ENCODE results near the gene ALG9.

Gene ALG9

DNA sequence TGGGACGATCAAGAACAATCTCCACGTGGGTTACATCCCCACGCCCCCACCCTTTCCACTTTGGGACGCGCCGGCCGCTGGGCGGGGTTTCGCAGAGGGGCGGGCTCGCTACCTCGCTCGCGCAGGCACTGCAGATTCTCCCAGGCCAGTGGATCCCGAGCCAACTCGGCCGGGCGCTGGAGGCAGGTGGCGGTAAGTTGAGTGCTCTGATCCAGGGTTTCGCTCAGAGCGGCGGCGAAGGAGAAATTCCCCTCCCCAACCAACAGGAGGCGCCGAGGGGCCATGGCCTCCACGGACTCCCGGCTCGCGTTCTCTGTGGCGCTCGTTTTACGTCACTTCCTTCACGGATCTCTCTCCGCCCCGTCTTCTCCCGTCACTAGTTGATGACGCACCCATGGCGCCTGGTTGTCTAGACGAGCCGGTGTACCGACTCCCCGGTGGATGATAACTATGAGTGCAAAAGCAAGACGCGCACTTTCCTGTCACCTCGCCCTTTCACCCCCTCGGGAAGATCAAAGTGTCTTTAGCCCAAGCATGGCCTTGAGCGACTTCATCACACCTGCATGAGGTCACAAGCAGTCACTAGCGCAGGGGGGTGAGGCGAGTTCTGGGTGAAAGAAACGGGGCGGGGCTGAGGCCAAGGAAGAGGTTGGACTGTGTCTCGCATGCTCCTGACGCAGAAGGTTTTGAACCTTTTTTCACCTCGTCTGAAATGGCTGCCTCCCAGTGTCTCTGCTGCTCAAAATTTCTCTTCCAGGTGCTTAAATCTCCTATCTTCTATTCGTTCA lies 7.7 kb upstream of the ALG9 start, which contains the start of the genes CFAP68 and FDXACB1:
Gene CFAP68 (plus strand): TSS at position 693 of the 788 bp plus-strand sequence. CDS start 20 bp downstream, at position 713.
Gene FDXACB1 (minus strand): TSS at position 317 of the 788 bp plus-strand sequence. CDS start 33 bp downstream, at position 284.
- DNase-seq: peak; percentile 96

DNA sequence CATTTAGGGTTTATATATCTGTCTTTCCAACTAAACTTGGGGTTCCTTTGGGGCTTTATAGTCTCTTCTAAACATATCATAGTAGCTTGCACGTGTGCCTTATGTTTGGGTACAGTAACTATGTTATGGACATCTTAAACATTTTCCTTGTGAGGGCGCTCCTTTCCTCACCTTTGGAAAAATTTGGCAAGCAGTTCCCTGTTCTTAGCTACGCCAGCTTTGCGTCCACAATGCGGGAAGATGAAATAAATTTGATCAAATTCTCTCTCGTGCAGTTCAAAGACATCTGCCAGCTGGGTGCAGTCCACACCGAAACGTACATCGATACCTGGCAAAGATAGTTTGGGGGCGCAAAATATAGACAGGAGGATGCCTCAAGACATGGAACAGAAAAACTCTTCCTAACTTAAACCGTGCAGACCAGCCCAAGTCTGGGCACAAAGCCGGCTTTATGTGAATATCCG lies 7.0 kb upstream of the ALG9 start:
- DNase-seq: no peak

DNA sequence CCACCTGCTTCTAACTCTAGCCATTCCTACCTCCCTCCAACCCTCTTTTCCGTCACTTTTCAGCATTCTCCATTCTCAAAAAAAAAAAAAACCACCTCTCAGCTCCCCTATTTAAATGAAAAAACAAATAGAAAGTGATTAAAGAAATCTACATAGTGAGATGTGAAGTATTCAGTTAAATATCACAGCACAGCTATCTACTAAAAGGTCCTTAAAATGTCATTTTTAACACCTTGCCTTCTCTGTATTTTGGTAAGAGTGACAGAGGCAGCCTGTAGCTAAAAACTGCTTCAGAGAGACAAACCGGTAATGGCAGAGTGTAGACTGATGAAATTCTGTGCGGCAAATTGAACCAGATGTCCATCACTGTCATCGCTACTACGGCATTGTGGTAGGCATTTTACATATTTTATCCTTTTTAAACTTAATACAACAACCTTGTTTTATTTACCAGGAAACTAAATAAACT lies 346 bp upstream of the ALG9 start:
- DNase-seq: no peak

GRCh38 chr11:111870522-111870885 lies 877 bp downstream of the ALG9 start:
- no peak for DNase-seq

DNA sequence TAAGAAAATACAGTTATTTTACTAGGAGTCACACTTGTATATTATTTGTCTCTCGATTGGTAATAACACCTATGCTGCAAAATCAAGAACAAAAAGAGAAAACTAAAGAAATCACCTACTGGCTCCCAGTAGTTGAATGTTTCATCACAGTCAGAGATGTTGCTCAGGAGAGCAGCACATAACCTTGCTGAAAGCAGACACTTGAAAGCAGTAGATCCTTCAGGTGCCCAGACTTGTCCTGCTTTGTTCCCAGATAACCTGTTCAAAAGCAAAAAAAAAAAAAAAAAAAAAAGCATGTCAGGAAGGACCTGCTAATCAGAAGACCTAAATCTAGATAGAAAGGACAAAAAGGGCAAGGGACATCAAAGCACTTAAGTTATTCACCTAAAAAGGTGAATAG lies 1.3 kb downstream of the ALG9 start:
- no peak for DNase-seq

GRCh38 chr11:111860257-111860656 lies 11.1 kb downstream of the ALG9 start:
- DNase-seq: no peak

DNA sequence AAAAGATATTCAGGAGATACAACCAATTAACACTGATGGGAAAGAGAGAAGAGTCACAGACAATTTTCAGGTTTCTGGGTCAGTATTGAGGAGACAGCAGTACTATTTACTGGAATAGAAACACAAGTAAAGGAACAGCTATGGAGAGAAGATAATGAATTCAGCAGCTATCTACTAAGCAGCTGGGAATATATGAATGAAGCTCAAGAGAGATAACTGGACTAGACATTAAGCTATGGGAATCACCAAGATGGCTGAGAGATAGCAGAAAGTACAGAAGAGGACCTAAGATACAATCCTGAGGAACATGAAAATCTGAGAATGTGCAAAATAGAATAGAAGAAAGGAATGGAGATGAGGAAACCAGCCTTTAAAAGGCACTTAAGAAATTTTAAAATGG lies 15.9 kb downstream of the ALG9 start:
- DNase-seq: no peak

- DNase-seq: no peak
These were observed 19.3 kb downstream of the ALG9 start for GRCh38 chr11:111852103-111852502.

- DNase-seq: no peak
These were observed 19.7 kb downstream of the ALG9 start for GRCh38 chr11:111851636-111852035.

DNA sequence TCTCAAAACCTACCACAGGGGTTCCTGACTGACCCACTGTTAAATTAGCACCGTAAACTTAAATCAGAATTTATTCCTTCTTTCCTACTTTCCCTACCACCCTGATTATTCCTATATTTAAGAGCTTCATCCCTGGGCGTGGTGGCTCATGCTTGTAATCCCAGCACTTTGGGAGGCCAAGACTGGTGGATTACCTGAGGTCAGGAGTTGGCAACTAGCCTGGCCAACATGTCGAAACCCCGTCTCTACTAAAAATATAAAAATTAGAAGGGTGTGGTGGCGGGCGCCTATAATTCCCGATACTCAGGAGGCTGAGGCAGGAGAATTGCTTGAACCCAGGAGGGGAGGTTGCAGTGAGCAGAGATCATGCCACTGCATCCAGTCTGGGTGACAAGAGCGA lies 20.3 kb downstream of the ALG9 start:
- no peak for DNase-seq

DNA sequence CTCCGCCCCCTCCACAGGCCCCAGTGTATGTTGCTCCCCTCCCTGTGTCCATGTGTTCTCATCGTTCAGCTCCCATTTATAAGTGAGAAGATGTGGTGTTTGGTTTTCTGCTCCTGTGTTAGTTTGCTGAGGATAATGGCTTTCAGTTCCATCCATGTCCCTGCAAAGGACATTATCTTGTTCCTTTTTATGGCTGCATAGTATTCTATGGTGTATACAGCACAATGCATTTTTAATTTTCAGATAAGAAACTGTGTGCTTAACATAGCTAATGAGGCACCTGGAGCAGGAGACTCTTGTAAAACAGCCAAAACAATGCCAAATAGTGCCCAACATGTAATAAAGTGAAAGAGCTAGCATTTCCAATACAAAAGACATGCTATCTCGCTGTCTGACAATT lies 21.8 kb downstream of the ALG9 start:
- DNase-seq: no peak

GRCh38 chr11:111846636-111847035 lies 24.7 kb downstream of the ALG9 start:
- DNase-seq: no peak

GRCh38 chr11:111846063-111846462 lies 25.3 kb downstream of the ALG9 start:
- DNase-seq: no peak

DNA sequence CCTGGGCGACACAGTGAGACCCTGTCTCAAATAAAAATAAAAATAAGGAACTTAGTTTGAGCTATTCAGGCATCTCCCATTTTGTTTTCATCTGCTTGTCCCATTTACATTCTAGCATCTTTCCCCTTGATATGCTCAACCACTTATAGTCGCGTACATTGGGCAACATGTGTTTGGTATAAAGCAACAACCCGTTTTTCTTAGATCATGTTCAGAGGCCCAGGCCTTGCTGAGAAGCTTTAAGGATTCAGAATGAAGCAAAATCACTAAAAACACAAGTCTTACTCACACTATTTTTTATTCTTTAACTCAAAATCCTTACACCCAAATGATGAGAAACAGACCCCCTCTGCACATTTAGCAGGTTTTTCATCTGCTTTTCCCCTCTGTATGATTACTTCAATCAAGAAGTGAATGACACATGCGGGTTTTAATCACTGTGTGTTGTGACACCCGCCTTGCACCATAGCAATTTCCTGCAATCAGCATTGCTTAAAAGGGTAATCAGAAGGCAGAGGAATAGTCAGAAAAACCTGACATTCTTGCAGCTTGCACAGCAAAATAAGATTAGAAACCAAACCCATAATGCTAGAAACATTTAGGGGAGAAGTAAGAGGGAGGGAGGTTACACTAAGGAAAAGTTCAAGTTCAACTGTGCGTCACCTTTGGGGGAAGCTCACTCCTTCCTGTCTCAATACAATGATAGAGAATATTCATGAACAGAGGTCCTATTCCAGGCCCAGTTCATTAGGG lies 25.9 kb downstream of the ALG9 start:
- no peak for DNase-seq

GRCh38 chr11:111843661-111844060 lies 27.7 kb downstream of the ALG9 start:
- no peak for DNase-seq

- peak; percentile 92 for DNase-seq
These were observed 29.9 kb downstream of the ALG9 start for GRCh38 chr11:111841370-111842053.

GRCh38 chr11:111840143-111840542 lies 31.2 kb downstream of the ALG9 start:
- no peak for DNase-seq

- no peak for DNase-seq
These were observed 33.3 kb downstream of the ALG9 start for GRCh38 chr11:111838054-111838453.

GRCh38 chr11:111837366-111837891 lies 34.0 kb downstream of the ALG9 start:
- DNase-seq: no peak

DNA sequence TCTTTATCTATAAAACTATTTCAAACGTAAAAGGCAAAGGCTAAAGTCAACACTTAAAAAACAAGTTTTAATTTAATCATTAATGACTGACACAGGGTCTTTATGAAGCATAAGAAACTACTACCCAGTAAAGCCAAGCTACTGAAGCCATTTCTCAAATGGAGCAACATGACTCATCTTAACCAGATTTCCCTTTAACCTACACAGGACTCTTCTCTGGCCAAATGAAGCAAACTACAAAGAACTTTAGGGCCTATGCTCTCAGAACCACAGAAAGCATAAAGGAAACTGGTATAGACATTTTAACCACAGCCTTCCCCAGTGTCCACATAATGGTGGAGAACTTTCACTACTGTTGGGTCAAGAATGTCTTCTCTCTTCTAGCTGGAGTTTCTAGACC lies 34.7 kb downstream of the ALG9 start:
- DNase-seq: no peak

GRCh38 chr11:111836162-111836561 lies 35.2 kb downstream of the ALG9 start:
- DNase-seq: no peak

DNA sequence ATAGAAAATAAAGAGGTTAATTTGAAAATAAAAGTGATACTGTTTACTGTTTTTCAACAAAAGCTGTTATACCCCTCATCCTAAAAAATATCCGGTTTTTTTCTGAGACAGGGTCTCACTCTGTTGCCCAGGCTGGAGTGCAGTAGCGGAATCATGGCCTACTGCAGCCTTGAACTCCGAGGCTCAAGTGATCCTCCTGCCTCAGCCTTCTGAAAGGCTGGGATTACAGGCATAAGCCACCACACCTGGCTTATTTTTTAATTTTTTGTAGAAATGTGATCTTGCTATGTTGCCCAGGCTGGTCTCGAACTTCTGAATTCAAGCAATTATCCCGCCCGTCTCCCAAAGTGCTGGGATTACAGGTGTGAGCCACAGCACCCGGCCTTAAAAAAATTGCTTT lies 35.7 kb downstream of the ALG9 start:
- DNase-seq: no peak
